ENCODE data around the gene BMX. TPM values are rescaled to one million over a fixed set of nuclear protein-coding genes. Genes with fewer than 3 reads are reported as not detected.

BMX gene
- total RNA-seq, 1 experiment from 2014 or later = not detected

GRCh38 chrX:15600049-15600448, 99.4 kb downstream of the BMX start:
- ChIA-PET POLR2A (ENCODE audit: unreplicated experiment) (interaction anchor here (0.6 kb wide), 1 partner anchor 16 kb away, joined by 4 read pairs; no protein-coding TSS in a partner anchor), CTCF (no interaction called here)
- peak in 1 of 2 experiments; percentile 42 for DNase-seq
- intact Hi-C loops (cut with micrococcal nuclease; ENCODE audit: unreplicated experiment) = no loop called here
- H2AFZ ChIP-seq = peak overlapping the region; percentile 48; the same call in 1 of the 2 replicates
- peaks cover 56% of the 10 kb centered on the region for H3K4me1 ChIP-seq (replicated peaks; ENCODE audit: insufficient read depth)
- no peak overlapping the region for H3K4me3 ChIP-seq
- H3K79me2 ChIP-seq (ENCODE audit: low read depth) = no peaks in the 10 kb centered on the region
- no peak for TF ChIP-seq CTCF (conservative IDR thresholded peaks at IDR 0.05)
- TF ChIP-seq EZH2 (IDR thresholded peaks at IDR 0.05; ENCODE audit: low read depth) = no peak
- no peaks in the 10 kb centered on the region for H3K9me3 ChIP-seq (ENCODE audit: insufficient read depth, low read depth)
- peak overlapping the region; percentile 31; the same call in 1 of the 2 replicates for H3K27ac ChIP-seq
- no peaks in the 10 kb centered on the region for H3K27me3 ChIP-seq (ENCODE audit: insufficient read depth, low read depth)
- no peaks in the 10 kb centered on the region for H4K20me1 ChIP-seq (ENCODE audit: insufficient read depth)
- peak overlapping the region; percentile 46 for H3K4me2 ChIP-seq
- H3F3A ChIP-seq (ENCODE audit: insufficient read depth, low read depth) = no peaks in the 10 kb centered on the region
- no peaks in the 10 kb centered on the region for H3K36me3 ChIP-seq (ENCODE audit: low read depth)
- H3K9me2 ChIP-seq (ENCODE audit: insufficient read depth) = no peaks in the 10 kb centered on the region
- BruUV-seq (replicated peaks) = no TSS peak

- Histone ChIP-seq H3K4me2 (peak within 1 kb of the TSS; percentile 76), H3K9me2 (ENCODE audit: insufficient read depth) (no peaks in the 10 kb centered on the region), H4K20me1 (ENCODE audit: insufficient read depth) (no peaks in the 10 kb centered on the region), H3K36me3 (ENCODE audit: low read depth) (no peaks in the 10 kb centered on the region), H3K27ac (peak within 1 kb of the TSS; percentile 69), H3K9me3 (ENCODE audit: insufficient read depth, low read depth) (no peaks in the 10 kb centered on the region), H2AFZ (peak within 1 kb of the TSS; percentile 50; the same call in 1 of the 2 replicates), H3K27me3 (ENCODE audit: insufficient read depth, low read depth) (no peaks in the 10 kb centered on the region), H3F3A (ENCODE audit: insufficient read depth, low read depth) (no peaks in the 10 kb centered on the region), H3K79me2 (ENCODE audit: low read depth) (no peaks in the 10 kb centered on the region), H3K4me1 (replicated peaks; ENCODE audit: insufficient read depth) (peaks cover 56% of the 10 kb centered on the region), H3K4me3 (no peak within 1 kb of the TSS)
- TF ChIP-seq EZH2 (IDR thresholded peaks at IDR 0.05; ENCODE audit: low read depth) (no peak), CTCF (conservative IDR thresholded peaks at IDR 0.05) (no peak)
- BruUV-seq (replicated peaks) = no TSS peak
- ChIA-PET POLR2A (ENCODE audit: unreplicated experiment) (no interaction called here), CTCF (no interaction called here)
- intact Hi-C loops (cut with micrococcal nuclease; ENCODE audit: unreplicated experiment) = no loop called here
- no peak for DNase-seq
Measured at GRCh38 chrX:15600745-15601144, 100.1 kb downstream of the BMX start, which contains the start of gene ACE2. TSS of gene ACE2 (minus strand) at chrX:15600960. CDS start at chrX:15600911, 49 bp downstream.

- H3K4me3 ChIP-seq = 0 out of 2 replicates have a peak overlapping the region, but pooled peaks have one; percentile 28
- BruUV-seq (replicated peaks) = no TSS peak
- no peaks in the 10 kb centered on the region for H3K27me3 ChIP-seq (ENCODE audit: insufficient read depth, low read depth)
- H3F3A ChIP-seq (ENCODE audit: insufficient read depth, low read depth) = no peaks in the 10 kb centered on the region
- H2AFZ ChIP-seq = peak overlapping the region; percentile 50; the same call in 1 of the 2 replicates
- no peaks in the 10 kb centered on the region for H3K9me3 ChIP-seq (ENCODE audit: insufficient read depth, low read depth)
- intact Hi-C loops (cut with micrococcal nuclease; ENCODE audit: unreplicated experiment) = loop anchor here (1.0 kb wide), 1 partner anchor 17 kb away; no protein-coding TSS in a partner anchor
- H3K9me2 ChIP-seq (ENCODE audit: insufficient read depth) = no peaks in the 10 kb centered on the region
- H3K79me2 ChIP-seq (ENCODE audit: low read depth) = no peaks in the 10 kb centered on the region
- no peaks in the 10 kb centered on the region for H3K36me3 ChIP-seq (ENCODE audit: low read depth)
- peak; percentile 9 to 35 for DNase-seq
- CTCF ChIA-PET = no interaction called here
- no peak for TF ChIP-seq EZH2 (IDR thresholded peaks at IDR 0.05; ENCODE audit: low read depth)
- no peak for TF ChIP-seq CTCF (conservative IDR thresholded peaks at IDR 0.05)
- H3K27ac ChIP-seq = peak overlapping the region; percentile 69
- H3K4me2 ChIP-seq = peak overlapping the region; percentile 76
- peaks cover 65% of the 10 kb centered on the region for H3K4me1 ChIP-seq (replicated peaks; ENCODE audit: insufficient read depth)
- POLR2A ChIA-PET (ENCODE audit: unreplicated experiment) = interaction anchor here (0.6 kb wide), 1 partner anchor 18 kb away, joined by 6 read pairs; no protein-coding TSS in a partner anchor
- H4K20me1 ChIP-seq (ENCODE audit: insufficient read depth) = no peaks in the 10 kb centered on the region
Measured at GRCh38 chrX:15601932-15602331, 101.3 kb downstream of the BMX start.
